HG03097 (cell line): ENCODE results near the gene NANOS1.

Source experiments
- ATAC-seq: cut with Tn5 transposase; IDR thresholded peaks from one replicate; pipeline ENCODE4 v1.9.1; 2021; ENCODE audit not compliant: unreplicated experiment, low FRiP score

Gene NANOS1, protein sequence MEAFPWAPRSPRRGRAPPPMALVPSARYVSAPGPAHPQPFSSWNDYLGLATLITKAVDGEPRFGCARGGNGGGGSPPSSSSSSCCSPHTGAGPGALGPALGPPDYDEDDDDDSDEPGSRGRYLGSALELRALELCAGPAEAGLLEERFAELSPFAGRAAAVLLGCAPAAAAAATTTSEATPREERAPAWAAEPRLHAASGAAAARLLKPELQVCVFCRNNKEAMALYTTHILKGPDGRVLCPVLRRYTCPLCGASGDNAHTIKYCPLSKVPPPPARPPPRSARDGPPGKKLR

DNA sequence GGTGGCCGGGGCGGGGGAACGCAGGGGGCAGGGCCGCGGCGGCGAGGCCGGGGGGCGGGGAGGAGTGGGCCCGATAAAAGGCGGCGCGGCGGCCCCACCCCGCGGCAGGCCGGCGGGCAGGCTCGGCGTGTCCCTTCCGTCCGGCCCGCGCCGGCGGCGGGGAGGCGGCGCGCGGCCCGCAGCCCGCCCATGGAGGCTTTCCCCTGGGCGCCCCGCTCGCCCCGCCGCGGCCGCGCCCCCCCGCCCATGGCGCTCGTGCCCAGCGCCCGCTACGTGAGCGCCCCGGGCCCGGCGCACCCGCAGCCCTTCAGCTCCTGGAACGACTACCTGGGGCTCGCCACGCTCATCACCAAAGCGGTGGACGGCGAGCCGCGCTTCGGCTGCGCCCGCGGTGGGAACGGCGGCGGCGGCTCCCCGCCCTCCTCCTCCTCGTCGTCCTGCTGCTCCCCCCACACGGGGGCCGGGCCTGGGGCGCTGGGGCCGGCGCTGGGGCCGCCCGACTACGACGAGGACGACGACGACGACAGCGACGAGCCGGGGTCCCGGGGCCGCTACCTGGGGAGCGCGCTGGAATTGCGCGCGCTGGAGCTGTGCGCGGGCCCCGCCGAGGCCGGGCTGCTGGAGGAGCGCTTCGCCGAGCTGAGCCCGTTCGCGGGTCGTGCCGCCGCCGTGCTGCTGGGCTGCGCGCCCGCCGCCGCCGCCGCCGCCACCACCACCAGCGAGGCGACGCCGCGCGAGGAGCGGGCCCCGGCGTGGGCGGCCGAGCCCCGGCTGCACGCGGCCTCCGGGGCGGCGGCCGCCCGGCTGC, at the start of gene NANOS1:
Gene NANOS1 (plus strand): TSS at position 102 of the 808 bp plus-strand sequence. CDS start 88 bp downstream, at position 190.
- ATAC-seq, result peak; percentile 28

DNA sequence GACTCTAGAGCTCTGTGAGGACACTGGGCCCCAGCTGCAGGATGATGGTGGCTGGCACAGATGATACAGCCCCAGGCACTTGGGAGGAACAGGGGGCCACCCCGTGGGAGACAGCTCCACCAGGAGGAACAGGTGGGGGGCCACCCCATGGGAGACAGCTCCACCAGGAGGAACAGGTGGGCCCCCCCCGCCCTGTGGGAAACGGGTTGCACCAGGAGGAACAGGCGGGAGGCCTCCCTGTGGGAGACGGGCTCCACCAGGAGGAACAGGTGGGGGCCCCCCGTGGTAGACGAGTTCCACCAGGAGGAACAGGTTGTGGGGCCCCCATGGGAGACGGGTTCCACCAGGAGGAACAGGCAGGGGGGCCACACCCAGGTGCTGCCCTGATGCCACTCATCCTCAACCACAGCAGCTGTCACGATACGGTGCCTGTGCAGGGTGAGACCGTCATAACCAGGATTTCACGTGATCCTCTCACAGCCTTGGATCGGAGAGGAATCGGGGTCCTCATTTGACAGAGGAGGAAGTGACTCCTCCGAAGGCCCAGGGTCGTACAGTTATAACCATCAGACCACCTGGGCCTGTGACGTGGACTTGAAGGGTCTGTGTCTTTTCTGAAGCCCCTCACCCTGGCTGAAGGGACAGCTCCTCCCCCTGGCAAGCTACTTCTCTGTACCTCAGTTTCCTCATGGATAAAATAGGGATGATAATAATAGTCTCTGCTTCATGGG, 49.2 kb upstream of the NANOS1 start:
- no peak for ATAC-seq

DNA sequence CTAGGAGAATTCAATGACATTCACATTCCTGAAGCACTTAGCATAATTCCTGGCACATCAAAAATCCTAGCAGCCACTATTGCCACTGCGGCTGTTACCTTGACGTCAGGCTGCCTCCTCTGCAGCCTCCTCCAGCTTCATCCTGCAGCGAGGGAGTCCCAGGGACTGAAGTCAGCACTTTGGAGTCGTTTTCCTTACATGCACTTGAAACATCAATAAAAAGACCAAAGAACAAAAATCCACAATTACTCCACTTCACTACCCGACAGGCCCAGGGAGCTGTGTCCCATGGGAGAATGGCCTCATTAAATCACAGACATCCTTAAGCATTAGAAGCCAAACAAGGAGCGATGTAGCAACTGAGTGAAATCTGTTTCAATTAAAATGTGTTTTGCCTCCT, 48.6 kb upstream of the NANOS1 start:
- ATAC-seq, result no peak

DNA sequence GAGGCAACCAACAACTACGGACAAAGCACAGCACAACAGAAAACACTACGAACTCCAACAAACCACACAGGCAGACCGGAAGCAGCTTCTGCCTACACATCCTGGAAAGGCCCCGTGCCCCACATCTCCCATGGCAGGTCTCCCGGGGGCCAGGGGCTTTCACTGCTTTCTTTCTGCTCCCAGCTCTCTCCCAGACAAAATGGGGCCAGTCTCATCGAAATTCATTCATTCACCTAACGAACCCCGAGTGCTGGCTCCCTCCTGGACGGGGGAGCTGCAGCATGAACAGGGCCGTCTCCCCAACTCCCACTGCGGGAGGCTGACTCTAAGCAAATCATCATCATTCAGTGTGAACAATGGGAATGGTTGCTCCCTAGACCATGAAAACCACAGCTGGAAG, 47.6 kb upstream of the NANOS1 start:
- no peak for ATAC-seq

DNA sequence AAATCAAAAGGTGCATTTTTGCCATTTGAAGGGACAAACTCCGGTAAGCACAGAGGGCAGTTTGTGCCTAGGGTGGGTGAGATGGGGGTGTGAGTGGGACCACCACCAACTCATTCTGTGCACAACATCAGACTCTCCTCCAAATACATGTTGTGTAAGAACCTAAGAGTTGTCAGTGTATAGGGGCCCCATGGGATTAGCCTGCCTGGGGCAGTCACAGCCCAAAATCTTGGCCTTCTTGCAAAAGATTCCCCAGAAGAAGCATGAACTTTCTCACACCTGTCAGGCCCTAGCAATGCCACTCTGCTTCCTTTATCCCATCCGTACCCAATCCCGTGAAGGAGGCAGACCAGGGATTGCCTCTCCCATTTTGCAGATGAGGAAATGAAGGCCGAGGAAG, 47.1 kb upstream of the NANOS1 start:
- ATAC-seq, result no peak

DNA sequence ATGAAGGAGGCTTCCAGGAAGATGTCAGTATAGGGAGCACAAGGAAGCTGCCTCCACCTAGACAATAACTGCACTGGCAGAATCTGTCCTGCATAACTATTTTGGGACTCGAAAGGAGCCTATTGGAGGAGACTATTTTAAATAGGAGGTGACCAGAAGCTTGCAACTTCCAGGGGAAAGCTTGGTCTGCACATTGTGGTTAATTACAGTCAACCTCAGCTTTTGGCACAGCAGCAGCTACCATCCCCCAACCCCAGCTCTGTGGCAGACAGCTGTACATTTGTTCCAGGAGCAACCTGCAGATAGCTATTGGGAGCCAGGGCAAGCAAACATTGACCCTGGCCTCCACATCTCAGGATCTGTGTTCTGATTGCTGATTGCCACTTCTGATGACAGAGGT, 46.3 kb upstream of the NANOS1 start:
- ATAC-seq, result no peak

DNA sequence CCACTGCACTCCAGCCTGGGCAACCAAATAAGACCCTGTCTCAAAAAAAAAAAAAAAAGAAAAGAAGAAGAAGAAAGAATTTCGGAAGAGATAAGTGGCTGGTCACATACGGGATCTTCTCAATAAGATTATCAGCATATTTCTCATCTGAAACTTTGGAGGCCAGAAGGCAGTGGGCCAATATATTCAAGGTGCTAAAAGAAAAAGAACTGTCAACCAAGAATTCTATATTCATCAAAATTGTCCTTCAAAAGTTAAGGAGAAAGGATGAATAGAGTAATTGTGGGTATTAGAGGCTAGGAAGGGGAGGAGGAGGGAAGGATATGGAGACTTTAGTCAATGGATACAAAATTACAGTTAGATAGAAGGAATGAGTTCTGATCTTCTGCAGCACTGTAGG, 43.9 kb upstream of the NANOS1 start:
- no peak for ATAC-seq

DNA sequence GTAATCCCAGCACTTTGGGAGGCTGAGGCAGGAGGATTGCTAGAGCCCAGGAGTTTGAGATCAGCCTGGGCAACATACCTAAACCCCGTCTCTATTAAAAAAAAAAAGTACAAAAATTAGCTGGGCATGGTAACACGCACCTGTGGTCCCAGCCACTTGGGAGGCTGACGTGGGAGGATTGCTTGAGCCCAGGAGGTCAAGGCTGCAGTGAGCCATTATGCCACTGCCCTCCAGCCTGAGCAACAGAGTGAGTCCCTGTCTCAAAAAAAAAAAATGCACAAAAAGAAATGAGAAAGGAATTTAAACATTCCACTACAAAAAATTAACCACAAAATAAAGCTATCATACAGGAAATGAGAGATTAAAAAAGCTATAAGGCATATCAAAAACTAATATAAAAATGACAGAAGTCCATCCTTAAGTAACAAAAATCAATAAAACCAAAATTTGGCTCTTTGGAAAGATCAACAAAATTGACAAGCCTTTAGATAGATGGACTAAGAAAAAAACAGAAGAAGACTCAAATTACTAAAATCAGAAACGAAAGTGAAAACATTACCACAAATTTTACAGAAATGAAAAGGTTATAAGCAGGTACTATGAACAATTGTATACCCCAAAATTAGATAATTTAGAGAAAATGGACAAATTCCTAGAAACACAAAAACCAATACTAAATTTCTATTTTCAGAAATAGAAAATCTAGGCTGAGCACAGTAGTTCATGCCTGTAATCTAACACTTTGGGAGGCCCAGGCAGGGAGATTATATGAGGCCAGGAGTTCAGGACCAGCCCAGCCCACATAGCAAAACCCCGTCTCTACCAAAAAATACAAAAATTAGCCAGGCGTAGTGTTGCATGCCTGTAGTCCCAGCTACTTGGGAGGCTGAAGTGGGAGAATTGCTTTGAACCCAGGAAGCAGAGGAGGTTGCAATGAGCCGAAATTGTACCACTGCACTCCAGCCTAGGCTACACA, 42.4 kb upstream of the NANOS1 start:
- ATAC-seq, result no peak

DNA sequence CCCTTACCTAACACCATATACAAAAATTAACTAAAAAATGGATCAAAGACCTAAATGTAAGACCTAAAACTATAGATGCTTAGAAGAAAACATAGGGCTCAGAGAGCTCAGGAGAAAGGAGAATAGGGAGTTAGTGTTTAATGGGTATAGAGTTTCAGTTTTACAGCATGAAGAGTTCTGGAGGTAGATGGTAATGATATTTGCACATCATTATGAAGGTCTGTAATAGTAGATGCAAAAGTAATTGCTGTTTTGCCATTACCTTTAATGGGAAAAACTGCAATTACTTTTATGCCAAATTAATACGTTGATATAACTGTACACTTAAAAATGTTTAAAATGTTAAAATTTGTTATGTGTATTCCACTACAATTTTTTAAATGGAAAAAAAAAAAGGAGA, 39.2 kb upstream of the NANOS1 start:
- no peak for ATAC-seq

DNA sequence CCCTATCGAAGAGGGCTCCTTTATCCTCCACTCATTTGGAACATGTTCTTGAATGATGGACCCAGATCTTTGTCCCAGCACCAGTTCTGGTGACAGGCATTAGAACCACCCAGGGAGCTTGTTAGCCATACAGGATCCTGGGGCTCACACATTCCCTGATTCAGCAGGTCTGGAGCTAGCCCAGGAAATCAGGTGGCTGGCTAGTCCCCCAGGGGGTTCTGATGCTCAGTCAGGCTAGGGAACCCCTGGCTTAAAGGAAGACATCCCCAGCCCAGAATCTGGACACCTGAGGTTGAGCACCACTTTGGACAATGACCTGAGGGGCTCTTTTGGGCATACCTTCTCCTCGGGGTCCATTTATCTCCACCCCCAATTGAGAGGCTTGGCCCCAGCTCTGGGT, 37.0 kb upstream of the NANOS1 start:
- no peak for ATAC-seq

DNA sequence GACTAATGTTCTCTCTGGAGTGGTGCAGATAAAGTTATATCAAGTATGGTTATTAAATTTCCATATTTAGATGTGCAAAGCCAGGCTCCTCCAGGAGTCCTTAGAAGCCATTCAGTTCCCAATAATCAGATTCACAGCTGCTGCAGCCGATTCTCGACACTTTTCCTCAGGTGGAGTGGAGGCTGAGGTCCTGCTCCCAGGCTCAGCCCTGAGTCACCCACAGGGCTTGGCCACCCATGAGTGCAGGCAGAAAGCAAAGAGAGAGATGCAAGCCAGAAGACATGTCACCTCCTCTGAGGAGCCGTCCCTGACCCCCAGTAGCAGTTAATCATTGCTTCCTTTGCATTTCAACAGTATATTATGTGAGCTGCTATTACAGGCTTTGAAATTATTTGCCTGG, 36.3 kb upstream of the NANOS1 start:
- no peak for ATAC-seq

DNA sequence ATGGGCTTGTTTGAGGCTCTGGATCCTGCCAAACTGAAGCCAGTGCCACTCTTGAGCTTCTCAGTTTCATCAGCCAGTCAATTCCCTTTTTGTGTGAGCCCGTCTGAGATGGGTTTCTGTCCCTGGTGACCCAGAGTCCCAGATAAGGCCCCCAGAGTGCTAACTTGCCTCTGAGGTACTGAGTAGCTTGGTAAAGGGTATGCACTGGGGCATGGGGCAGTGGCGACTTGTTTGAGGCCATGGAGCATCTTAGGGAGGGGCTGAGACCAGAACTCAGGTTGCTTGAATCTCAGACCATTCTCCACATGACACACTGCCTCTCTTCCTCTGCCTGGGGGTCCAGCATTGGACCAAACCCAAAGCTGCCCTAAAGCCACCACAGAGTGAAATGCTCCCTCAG, 35.2 kb upstream of the NANOS1 start:
- ATAC-seq, result no peak

DNA sequence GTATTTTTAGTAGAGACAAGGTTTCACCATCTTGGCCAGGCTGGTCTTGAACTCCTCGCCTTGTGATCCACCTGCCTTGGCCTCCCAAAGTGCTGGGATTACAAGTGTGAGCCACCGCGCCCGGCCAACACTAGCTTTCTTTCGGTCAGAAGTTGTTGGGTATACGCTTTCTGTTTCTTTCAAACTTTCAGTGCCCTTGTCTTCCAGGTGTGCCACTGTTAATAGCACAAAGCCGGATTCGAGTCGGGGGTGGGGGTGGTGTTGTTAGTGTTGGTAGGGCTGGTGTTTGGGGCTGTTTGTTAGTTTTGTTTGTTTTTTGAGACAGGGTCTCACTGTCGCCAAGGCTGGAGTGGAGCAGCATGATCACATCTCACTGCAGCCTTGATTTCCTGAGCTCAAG, 33.8 kb upstream of the NANOS1 start:
- ATAC-seq, result no peak

DNA sequence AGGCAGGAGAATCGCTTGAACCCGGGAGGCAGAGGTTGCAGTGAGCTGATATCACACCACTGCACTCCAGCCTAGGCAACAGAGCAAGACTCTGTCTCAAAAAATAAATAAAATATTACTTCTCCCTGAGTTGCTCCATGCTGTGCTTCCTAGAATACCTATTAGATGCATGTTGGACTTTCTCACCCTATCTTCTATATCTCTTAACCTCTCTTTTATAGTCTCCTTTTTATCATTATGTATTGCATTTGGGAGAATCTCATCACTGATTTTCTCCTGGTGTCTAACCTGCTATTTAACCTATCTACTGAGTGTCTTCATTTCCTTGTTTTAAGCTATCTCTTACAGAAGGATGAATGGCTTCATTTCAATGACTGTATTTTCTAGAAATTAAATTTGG, 32.1 kb upstream of the NANOS1 start:
- ATAC-seq, result no peak

DNA sequence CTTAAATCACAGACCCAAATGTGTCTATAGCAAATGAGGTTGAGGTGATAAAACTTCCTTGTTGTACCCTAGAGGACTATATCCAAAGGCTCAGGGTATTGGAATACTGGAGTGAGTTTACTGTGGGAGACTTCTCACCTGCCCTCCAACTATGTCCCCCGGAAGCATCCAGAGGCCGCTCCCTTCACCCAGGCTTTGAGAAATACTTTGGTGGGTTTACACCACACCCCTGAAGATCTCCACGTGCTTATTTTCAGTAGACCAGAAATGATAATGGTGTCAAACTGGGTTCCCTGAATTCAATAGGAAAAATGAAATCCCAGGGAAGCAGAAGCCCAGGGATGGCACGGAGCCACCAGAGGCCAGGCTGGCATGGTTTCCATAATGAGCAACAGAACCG, 31.3 kb upstream of the NANOS1 start:
- no peak for ATAC-seq

DNA sequence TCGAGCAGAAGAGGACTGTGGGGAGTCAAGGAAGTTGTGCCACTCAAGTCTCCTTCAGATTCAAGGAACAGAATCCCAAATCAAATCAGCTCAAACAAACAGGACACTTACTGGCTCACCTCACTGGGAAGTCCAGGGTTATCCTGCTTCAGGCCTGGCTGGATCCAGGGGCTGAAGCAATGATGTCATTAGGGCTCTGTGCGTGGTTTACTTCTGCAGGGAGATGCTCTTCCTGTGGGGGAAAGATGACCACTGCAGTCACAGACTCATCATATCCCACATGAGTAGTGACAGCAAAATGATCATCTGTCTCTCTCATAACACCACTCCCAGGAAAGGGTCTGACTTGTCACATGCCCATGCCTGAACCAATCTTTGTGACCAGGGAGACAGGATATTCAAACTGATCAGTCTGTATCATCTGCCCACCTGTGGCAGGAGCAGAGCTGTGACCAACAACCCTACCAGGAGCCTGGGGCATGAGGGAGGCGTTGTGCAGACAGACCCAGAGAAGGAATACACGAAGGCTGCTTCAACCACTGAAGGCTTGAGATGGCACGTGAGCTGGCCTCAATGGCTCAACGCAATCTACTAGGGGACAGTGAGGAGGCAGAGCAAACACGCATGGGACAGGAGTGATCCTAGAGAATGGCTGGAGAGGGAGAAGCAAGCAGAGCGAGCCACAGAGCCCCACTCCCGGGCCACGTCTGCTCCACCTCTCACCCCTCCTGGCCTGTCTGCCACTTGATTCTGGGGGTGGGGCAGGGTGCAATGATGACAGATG, 27.6 kb upstream of the NANOS1 start:
- no peak for ATAC-seq

DNA sequence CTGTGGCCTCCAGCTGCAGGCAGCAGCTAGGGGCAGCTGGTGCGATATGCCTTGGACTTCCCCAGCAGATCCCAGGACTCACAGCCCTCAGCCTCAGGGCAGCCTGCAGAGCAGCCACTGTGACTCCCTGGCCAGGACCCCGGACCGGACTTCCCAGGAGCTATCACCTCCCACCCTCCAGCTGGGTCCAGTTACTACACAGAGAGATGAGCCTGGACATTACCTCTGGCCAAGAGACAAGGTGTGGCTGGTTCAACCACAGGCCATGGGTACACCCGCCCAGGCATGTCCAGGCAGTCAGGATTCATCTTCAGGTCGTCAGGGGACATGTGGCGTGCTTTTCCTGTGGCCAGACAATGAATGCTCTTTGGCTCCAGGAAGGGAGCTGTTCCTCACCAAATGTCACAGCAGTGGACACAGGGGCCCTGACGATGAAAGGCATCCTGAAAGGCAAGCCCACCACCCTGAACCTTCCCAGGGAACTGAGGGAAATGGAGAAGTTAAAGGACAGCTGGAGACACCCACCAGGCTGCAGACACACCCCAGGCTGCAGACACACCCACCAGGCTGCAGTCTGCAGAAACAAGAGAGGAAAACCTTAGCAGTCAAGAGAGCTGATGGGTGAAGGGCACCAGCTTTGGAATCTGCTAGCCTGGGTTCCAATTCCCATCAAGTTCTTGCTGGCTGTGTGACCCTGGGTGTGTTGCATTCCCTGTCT, 25.8 kb upstream of the NANOS1 start:
- no peak for ATAC-seq

DNA sequence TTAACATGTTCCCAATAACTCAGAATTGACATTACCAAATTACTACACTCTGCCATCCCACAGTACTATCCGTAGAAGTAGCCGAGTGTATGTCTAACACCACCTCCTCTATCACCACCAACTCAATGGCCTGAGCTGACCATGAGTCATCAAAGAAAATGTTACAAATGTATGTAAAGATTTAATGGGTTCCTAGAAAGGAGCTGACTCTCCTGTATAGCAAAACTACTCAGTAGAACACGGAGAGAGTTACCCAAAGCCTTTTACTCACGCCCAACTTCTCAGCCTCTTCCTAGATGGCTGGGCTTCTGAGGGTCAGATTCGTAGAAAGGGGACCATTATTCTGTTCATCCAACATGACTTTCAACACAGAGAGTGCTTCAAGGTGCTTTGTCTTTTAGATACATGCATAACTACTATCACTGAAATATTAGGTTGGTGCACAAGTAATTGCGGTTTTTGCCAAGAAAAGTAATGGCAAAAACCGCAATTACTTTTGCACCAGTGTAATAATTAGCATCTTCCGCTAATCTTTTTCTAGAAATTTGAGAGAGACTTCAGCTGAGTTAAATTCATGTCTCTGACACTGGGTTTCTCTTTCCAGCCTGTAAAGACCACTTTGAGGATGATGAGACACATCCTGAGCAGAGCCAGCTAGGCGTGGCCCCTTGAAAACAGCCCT, 24.0 kb upstream of the NANOS1 start:
- ATAC-seq, result no peak
